HG03354 (cell line): ENCODE data around the gene ZNF335.
"Not testable (repeated sequence)": the region's sequence is repeated elsewhere in the genome, so short reads cannot be mapped to it uniquely, and the experiment has no call there.

ENCODE experiments used
- ATAC-seq: cut with Tn5 transposase; IDR thresholded peaks from one replicate; pipeline ENCODE4 v1.9.1; 2021; ENCODE audit warnings: mild to moderate bottlenecking; ENCODE audit not compliant: unreplicated experiment, poor library complexity, severe bottlenecking

Gene ZNF335

DNA sequence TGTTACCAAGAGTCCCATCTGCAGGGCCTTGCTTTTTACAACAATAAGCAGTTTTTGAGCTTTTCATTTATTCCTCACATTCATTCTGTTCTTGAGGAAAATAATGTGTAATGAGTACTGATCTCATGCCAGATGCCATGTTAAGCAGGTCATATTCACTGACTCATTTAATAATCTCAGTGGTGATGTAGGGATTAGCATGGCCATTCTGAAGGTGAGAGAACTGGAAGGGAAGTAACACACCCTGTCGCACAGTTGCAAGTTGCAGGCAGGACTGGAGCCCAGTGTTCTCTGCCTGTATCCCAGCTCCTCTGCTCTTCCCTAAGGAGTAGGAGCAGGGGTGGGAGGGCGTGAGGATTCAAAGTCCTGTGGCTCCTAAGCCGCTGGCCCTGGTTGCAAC, 31.9 kb downstream of the ZNF335 start:
- no peak for ATAC-seq

- ATAC-seq = no peak
Observed at GRCh38 chr20:45938727-45939438, 33.1 kb downstream of the ZNF335 start.

- ATAC-seq = no peak
Observed at GRCh38 chr20:45937765-45938164, 34.2 kb downstream of the ZNF335 start.

- peak; percentile 21 for ATAC-seq
Observed at GRCh38 chr20:45935416-45936046, 36.5 kb downstream of the ZNF335 start.

- ATAC-seq = peak; percentile 78
Observed at GRCh38 chr20:45934586-45935415, 37.2 kb downstream of the ZNF335 start, which contains the start of gene PCIF1. Gene PCIF1 (plus strand): TSS chr20:45934683. CDS start chr20:45939000, 4,317 bp downstream.

DNA sequence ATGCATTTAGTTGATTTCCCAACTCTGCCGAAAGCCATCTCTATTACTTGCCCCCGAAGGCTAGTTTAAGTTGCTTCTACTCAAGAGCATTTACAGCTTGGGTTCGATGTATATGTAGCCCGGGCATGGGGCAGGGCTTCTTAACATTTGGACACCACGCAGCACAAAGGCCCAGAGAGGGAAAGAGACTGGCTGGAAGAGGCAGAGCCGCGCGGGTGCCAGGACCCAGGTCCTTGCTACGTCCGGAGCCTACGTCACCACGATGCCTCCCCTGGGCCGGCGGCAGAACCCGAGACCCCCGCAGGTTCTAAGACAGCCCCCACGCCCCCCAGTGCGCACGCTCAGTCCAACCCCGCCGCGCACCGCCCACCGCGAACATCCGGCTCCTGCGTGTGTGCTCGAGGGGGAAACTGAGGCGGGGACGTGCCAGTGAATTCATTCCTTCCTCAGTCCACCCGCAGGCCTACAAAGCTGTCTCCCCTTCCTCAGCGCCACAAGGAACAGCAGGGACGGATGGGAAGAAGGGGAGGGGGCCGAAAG, 37.9 kb downstream of the ZNF335 start:
- ATAC-seq = peak; percentile 24

- no peak for ATAC-seq
Observed at GRCh38 chr20:45933266-45934045, 38.5 kb downstream of the ZNF335 start.

- ATAC-seq = not testable (repeated sequence)
Observed at GRCh38 chr20:45931680-45932079, 40.3 kb downstream of the ZNF335 start.

GRCh38 chr20:45927071-45927878, 44.7 kb downstream of the ZNF335 start:
- ATAC-seq = no peak

DNA sequence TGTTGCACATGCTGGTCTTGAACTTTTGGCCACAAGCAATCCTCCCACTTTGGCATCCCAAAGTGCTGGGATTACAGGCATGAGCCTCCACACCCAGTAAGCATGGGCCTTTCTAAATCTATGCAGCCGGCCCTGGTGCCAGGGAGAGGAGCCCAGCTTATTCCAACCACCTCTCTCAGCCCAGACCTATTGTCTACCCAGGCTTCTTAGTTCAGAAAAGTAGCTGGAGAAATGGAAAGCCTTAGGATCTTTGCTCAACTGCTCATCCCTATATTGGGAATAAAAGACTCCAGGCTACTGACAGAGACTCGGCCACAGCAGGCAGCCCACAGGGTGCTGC, 45.3 kb downstream of the ZNF335 start:
- ATAC-seq = no peak

DNA sequence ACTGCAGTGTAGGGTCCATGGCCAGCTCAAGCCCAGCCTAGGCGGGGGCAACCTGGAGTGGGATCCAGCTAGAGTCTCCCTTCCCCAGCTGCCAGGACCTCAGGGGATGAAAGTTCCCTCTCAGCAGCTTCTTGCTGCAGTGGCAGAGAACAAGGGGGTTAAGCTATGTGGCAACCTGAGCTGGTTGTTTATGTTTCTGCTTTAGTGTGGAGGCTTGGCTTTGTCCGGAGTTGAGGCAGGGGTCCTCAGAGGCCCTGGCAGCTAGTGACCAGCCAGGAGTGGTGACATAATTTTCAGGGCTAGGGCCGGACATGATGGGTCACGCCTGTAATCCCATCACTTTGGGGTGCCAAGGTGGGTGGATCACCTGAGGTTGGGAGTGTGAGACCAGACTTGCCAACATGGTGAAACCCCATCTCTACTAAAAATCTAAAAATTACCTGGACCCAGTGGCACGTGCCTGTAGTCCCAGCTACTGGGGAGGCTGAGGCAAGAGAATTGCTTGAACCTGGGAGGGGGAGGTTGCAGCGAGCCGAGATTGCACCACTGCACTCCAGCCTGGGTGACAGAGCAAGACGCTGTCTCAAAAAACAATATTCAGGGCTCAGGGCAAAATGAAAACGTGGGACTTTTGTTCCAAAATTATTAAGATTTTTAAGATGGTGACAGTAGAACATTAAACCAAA, 46.0 kb downstream of the ZNF335 start:
- no peak for ATAC-seq

- no peak for ATAC-seq
Observed at GRCh38 chr20:45924391-45925261, 47.4 kb downstream of the ZNF335 start.

DNA sequence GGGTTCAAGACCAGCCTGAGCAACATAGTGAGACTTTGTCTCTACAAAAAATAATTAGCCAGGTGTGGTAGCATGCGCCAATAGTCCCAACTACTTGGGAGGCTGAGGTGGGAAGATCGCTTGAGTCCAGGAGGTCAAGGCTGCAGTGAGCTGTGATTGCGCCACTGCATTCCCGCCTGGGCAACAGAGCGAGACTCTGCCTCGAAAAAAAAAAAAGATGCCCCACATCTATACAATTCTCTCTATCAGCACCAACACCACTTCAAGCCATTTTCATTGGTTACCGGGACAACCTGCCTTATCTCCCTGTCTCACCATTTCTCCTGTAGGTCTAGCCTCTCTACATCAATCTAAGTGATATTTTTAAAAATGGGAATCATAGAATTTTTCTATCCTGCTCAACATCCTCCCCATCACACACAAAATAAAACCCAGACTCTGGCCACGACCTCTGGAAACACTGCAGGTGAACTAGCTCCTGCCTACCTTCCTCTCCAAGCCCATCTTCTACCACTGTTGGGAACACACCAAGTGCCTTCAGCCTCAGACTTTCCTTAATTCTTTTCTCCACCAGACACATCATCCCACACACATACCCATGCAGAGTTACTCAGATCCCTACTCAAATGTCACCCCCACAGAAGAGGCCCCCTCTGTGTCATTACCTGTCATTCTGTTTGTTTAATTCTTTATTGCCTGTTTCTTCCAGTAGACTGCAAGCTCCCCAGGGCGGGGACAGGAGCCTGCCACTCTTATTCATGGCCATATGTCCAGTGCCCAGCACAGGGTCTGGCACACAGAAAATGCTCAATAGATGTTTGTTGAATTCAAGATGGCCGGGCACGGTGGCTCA, 50.4 kb downstream of the ZNF335 start:
- no peak for ATAC-seq

DNA sequence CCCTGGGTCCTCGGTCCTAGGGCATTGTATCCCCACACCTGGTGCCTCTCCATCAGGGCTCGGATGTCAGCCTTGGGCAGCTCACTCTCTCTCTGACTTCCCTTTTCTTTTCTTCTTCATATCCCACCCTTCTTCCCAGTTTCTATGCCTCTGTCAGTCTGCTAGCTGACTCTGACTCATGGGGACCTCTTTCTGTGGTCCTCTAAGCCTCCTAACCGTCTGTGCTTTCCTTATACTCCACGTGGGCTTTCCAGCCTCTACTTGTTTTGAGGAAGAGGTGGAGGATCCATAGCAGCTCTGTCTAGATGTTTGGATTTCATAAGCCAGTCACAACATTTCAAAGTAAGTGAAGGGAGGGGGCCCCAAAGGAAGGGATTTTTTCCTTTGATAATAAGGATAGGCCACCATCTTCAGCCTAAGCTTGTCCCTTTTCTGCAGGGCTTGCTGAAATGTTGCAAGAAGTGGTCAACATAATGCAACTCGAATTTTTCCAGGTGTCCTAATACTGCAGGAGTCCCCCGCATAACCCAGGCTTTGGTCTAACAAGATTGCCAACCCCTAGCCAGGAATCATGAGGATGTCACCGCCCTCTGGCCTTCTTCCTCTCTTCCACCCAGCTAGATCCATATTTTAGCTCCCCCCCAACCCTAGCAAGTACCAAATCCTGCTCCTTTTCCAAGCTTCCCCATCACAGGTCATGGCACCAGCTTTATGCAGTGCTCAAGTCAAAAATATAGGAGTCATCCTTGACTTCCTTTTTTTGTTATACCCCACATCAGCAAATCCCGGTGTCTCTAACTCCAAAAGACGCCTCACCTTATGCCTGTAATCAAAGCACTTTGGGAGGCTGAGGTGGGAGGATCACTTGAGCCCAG, 51.3 kb downstream of the ZNF335 start:
- no peak for ATAC-seq

DNA sequence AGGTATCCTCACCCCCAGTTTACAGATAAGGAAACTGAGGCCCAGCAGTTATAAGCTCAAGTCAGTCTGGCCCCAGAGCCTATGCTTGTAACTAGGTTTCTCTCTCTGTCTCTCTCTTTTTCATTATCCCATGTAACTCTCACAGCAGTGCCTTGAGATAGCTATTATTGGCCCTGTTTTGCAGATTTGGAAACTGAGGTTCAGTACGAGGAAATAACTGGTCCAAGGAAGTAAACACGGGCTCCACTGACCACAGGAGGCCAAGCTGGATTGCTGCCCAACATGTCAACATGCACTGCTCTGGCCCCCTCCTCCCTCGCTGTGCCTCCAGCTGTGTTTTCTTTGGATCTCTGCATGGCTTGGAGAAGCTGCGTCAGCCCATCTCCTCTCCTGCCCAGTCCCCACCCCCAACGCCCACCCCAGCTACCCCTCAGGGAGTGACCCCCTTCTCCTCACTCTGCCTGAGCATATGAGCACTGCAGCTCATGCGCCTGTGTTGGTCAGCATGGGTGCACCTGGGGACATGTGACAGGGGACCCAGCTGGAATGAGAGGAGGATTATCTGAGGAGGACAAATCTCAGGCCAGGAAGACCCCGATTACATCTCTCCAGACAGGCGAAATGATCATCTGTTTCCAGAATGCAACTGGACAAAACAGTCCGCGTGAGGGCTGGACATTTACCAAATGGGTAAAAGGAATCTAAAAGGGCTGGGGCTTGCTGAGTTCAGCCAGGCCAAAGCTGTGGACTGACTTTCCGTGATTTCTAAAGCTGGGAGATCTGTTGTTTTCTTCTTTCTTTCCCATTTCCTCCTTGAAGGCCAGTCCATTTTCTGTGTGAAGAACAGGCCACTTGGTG, 52.2 kb downstream of the ZNF335 start:
- no peak for ATAC-seq
